B cell (primary cell): ENCODE data around the gene MAP2K5. TPM values are rescaled to one million over a fixed set of nuclear protein-coding genes. Genes with fewer than 3 reads are reported as not detected.

Source experiments
- ATAC-seq: fragments of 200-7000 bp; cut with Tn5 transposase; one replicate; pipeline ENCODE4 v1.10.0; 2021; ENCODE audit warnings: low read depth, mild to moderate bottlenecking, moderate number of reproducible peaks, moderate library complexity
- CTCF ChIA-PET: fragments of 350-600 bp; sonication (Branson Sonifier 250); formaldehyde crosslinking; loops from one replicate; lab custom pipeline; 2021; ENCODE audit warnings: antibody characterized with exemption, inconsistent platforms; lab: Charles Lee
- POLR2A ChIA-PET: fragments of 350-600 bp; sonication (Branson Sonifier 250); formaldehyde crosslinking; loops from one replicate; lab custom pipeline; 2021; ENCODE audit warnings: antibody characterized with exemption; lab: Charles Lee
- DNase-seq: peaks from one replicate; pipeline ENCODE4 v3.0.0; 2013
- H2AFZ ChIP-seq: 2 replicates; pipeline ENCODE4 v1.6.1; 2012; ENCODE audit warnings: mild to moderate bottlenecking, low read depth, low read length; ENCODE audit not compliant: insufficient read depth, poor library complexity, severe bottlenecking
- H3K27ac ChIP-seq, 2 donors: 1 replicate in 1 of 2; 2 replicates in 1 of 2; pipeline ENCODE4 v1.5.1; 2012 to 2013; ENCODE audit warnings: low read length in 2 of 2, mild to moderate bottlenecking in 2 of 2, moderate library complexity in 1 of 2
- H3K27me3 ChIP-seq, 4 experiments: fragments of 200-600 bp in 1 of 4; sonication (generic) in 1 of 4; replicated peaks in 1 of 4; 1 replicate in 2 of 4; 2 replicates in 2 of 4; pipeline versions ENCODE4 v1.6.1 to v1.7.0; 2013 to 2016; ENCODE audit warnings: low read length in 3 of 4, mild to moderate bottlenecking in 2 of 4, mixed read lengths in 1 of 4, moderate library complexity in 1 of 4; ENCODE audit not compliant: insufficient read depth in 4 of 4, control insufficient read depth in 3 of 4; ENCODE audit errors: control extremely low read depth in 1 of 4
- H3K36me3 ChIP-seq, 2 experiments: replicated peaks in 1 of 2; 1 replicate in 1 of 2; 2 replicates in 1 of 2; pipeline versions ENCODE4 v1.6.1 to v1.7.1; 2013; ENCODE audit warnings: low read length in 1 of 2; ENCODE audit not compliant: insufficient read depth in 2 of 2, control insufficient read depth in 1 of 2; ENCODE audit errors: control extremely low read depth in 1 of 2, extremely low read depth in 1 of 2
- H3K4me1 ChIP-seq, 2 donors: fragments of 200-600 bp in 1 of 2; sonication (generic) in 1 of 2; 1 replicate in 1 of 2; 2 replicates in 1 of 2; pipeline versions ENCODE4 v1.5.1 to v1.6.1; 2013 to 2017; ENCODE audit warnings: low read length in 2 of 2; ENCODE audit not compliant: control insufficient read depth in 2 of 2, insufficient read depth in 2 of 2
- H3K4me2 ChIP-seq: replicated peaks from 2 replicates; pipeline ENCODE3; 2012; ENCODE audit warnings: mild to moderate bottlenecking, low read depth, low read length; ENCODE audit not compliant: poor library complexity, severe bottlenecking
- H3K4me3 ChIP-seq, 5 experiments: fragments of 200-600 bp in 1 of 5; sonication (generic) in 1 of 5; 1 replicate in 3 of 5; 2 replicates in 2 of 5; pipeline versions ENCODE4 v1.5.1 to v1.7.0; 2011 to 2016; ENCODE audit warnings: low read length in 4 of 5, mild to moderate bottlenecking in 4 of 5, low read depth in 2 of 5, control low read depth in 1 of 5, moderate library complexity in 1 of 5; ENCODE audit not compliant: insufficient read depth in 1 of 5; ENCODE audit errors: control extremely low read depth in 1 of 5, extremely low read depth in 1 of 5
- H3K79me2 ChIP-seq: fragments of 200-600 bp; sonication (generic); one replicate; pipeline ENCODE4 v1.6.0; 2016; ENCODE audit warnings: low read length; ENCODE audit not compliant: control insufficient read depth, insufficient read depth
- H3K9ac ChIP-seq: fragments of 200-600 bp; sonication (generic); 2 replicates; pipeline ENCODE4 v1.6.1; 2017; ENCODE audit warnings: mild to moderate bottlenecking, low read length, moderate library complexity
- H3K9me3 ChIP-seq, 3 donors: one replicate each; pipeline versions ENCODE4 v1.6.1 to v1.7.1; 2013; ENCODE audit warnings: low read length in 2 of 3; ENCODE audit not compliant: control insufficient read depth in 2 of 3, insufficient read depth in 1 of 3; ENCODE audit errors: control extremely low read depth in 1 of 3
- H4K20me1 ChIP-seq: 2 replicates; pipeline ENCODE4 v1.6.0; 2012; ENCODE audit warnings: mild to moderate bottlenecking, low read length; ENCODE audit not compliant: insufficient read depth, control insufficient read depth, poor library complexity, severe bottlenecking
- H3K27ac Mint-ChIP-seq: one replicate; pipeline ENCODE4 v1.8.0; 2021; ENCODE audit warnings: mixed read lengths
- H3K27me3 Mint-ChIP-seq: one replicate; pipeline ENCODE4 v1.8.0; 2021; ENCODE audit warnings: mixed read lengths
- H3K4me1 Mint-ChIP-seq: one replicate; pipeline ENCODE4 v1.8.0; 2021; ENCODE audit warnings: mixed read lengths
- H3K4me3 Mint-ChIP-seq: one replicate; pipeline ENCODE4 v1.8.0; 2021; ENCODE audit warnings: mixed read lengths
- H3K9me3 Mint-ChIP-seq: one replicate; pipeline ENCODE4 v1.8.0; 2022; ENCODE audit warnings: mixed read lengths; ENCODE audit not compliant: insufficient read depth
- EZH2 ChIP-seq: IDR thresholded peaks from 2 replicates; pipeline ENCODE4 v1.6.1; 2012; ENCODE audit warnings: borderline replicate concordance, low read depth, mild to moderate bottlenecking, moderate library complexity, low read length; ENCODE audit not compliant: insufficient read depth, poor library complexity, severe bottlenecking
- WGBS: methylation state at CpG from one replicate; pipeline ENCODE4 v1.1.5; 2013; ENCODE audit warnings: missing lambda C conversion rate; ENCODE audit not compliant: insufficient coverage; 5-methylcytosine and 5-hydroxymethylcytosine counted together
- intact Hi-C: fragments of 100-400 bp; cut with micrococcal nuclease; formaldehyde crosslinking; loops from one replicate; pipeline ENCODE4 v1.10.0; 2022
- polyA plus RNA-seq: library from polyadenylated mRNA; depleted of rRNA; stranded (reverse); fragments of >200 nt; gene quantifications from 2 replicates; pipeline ENCODE4 v1.2.3, GENCODE V29; 2012
- total RNA-seq, 2 donors: library from RNA; stranded (reverse); fragments of 120-200 nt in 1 of 2; gene quantifications; 1 replicate in 1 of 2; 2 replicates in 1 of 2; pipeline versions ENCODE4 v1.2.3 to v1.2.4, GENCODE V29; 2013 to 2022
- TF ChIP-seq, protein P1 (sequence below): fragments of 200-600 bp; IDR thresholded peaks from one replicate; pipeline ENCODE4 v1.8.0; 2022; ENCODE audit warnings: antibody characterized with exemption, mild to moderate bottlenecking

Gene MAP2K5
- total and polyA plus RNA-seq, 2 donors (not counting 1 experiment from before 2014, with no cell fraction given), result 11.1 to 40.0 TPM

DNA sequence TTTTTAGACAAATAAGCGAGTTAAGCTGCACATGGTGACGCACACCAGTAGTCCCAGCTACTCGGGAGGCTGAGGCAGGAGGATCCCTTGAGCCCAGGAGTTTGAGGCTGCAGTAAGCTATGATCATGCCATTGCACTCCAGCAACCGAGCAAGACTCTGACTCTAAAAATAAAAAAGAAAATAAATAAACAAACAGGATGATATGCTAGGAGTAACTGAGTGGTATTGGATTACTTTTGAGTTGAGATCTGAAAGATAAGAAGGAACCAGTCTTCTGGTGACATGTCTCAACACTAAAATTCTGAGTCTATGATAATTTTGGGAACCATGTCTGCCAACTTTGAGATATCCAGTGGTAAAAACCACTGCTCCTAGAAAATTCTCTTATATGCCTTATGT, 173.7 kb downstream of the MAP2K5 start:
- H3K9me3 Mint-ChIP-seq, result no peaks in the 10 kb centered on the region
- H3K27ac Mint-ChIP-seq, result no peak overlapping the region
- ATAC-seq (no peak), DNase-seq (no peak)
- H3K79me2 ChIP-seq, result no peaks in the 10 kb centered on the region
- intact Hi-C loops, result no loop called here
- H3K4me2 ChIP-seq, result no peak overlapping the region
- POLR2A ChIA-PET, result no interaction called here
- whole genome bisulfite sequencing, result no CpG with 5 or more reads among the region's 4 CpGs
- peaks cover 5% of the 10 kb centered on the region in 2 donors for H3K4me1 ChIP-seq
- no peaks in the 10 kb centered on the region for H3K27me3 Mint-ChIP-seq
- no peaks in the 10 kb centered on the region for H3K27me3 ChIP-seq
- peaks cover 0 to 3% of the 10 kb centered on the region in 2 experiments for H3K36me3 ChIP-seq
- no peak overlapping the region for H3K4me3 ChIP-seq
- H3K4me3 Mint-ChIP-seq, result no peak overlapping the region
- no peaks in the 10 kb centered on the region for H4K20me1 ChIP-seq
- H2AFZ ChIP-seq, result no peak overlapping the region
- H3K27ac ChIP-seq, result no peak overlapping the region
- peaks cover 0 to 1% (median 0%) of the 10 kb centered on the region in 3 donors for H3K9me3 ChIP-seq
- CTCF ChIA-PET, result no interaction called here
- TF ChIP-seq, protein P1, sequence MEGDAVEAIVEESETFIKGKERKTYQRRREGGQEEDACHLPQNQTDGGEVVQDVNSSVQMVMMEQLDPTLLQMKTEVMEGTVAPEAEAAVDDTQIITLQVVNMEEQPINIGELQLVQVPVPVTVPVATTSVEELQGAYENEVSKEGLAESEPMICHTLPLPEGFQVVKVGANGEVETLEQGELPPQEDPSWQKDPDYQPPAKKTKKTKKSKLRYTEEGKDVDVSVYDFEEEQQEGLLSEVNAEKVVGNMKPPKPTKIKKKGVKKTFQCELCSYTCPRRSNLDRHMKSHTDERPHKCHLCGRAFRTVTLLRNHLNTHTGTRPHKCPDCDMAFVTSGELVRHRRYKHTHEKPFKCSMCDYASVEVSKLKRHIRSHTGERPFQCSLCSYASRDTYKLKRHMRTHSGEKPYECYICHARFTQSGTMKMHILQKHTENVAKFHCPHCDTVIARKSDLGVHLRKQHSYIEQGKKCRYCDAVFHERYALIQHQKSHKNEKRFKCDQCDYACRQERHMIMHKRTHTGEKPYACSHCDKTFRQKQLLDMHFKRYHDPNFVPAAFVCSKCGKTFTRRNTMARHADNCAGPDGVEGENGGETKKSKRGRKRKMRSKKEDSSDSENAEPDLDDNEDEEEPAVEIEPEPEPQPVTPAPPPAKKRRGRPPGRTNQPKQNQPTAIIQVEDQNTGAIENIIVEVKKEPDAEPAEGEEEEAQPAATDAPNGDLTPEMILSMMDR, result no peak
- no peak for TF ChIP-seq EZH2
- no peak overlapping the region for H3K9ac ChIP-seq
- peaks cover 6% of the 10 kb centered on the region for H3K4me1 Mint-ChIP-seq

DNA sequence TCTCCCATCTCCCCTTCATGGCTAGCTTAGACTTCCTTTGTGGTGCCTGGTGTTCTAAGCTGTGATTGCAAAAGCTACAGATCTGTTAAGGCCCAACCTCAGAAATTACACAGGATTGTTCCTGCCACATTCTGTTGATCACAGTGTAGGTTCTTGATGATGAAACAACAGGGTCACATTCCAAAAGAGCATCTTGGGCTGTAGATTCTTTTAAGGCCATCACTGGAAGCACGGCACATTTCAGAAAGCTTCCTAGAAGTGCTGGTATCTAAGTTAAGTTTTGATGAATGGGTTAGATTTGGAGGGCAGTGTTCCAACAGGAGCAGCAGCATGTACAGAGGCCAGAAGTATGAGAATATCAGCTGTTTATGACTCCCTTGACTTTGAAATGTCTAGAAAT, 175.3 kb downstream of the MAP2K5 start:
- POLR2A ChIA-PET, result no interaction called here
- peaks cover 6% of the 10 kb centered on the region for H3K4me1 Mint-ChIP-seq
- no peak overlapping the region for H3K4me2 ChIP-seq
- H3K27me3 ChIP-seq, result no peaks in the 10 kb centered on the region
- TF ChIP-seq, protein P1, result no peak
- TF ChIP-seq EZH2, result no peak
- no peak overlapping the region for H3K4me3 ChIP-seq
- H3K4me1 ChIP-seq, result peaks cover 5% of the 10 kb centered on the region in 2 donors
- no peak overlapping the region for H3K4me3 Mint-ChIP-seq
- H3K36me3 ChIP-seq, result no peaks in the 10 kb centered on the region
- intact Hi-C loops, result no loop called here
- no peak overlapping the region for H2AFZ ChIP-seq
- H3K9ac ChIP-seq, result no peak overlapping the region
- H3K27ac Mint-ChIP-seq, result no peak overlapping the region
- H3K79me2 ChIP-seq, result no peaks in the 10 kb centered on the region
- H3K9me3 ChIP-seq, result peaks cover 0 to 1% (median 0%) of the 10 kb centered on the region in 3 donors
- no peak overlapping the region for H3K27ac ChIP-seq
- H3K9me3 Mint-ChIP-seq, result no peaks in the 10 kb centered on the region
- CTCF ChIA-PET, result interaction anchor here (1.1 kb wide), 1 partner anchor 22 kb away, joined by 3 read pairs; no protein-coding TSS in a partner anchor
- ATAC-seq, result no peak
- no peaks in the 10 kb centered on the region for H4K20me1 ChIP-seq
- DNase-seq, result no peak
- WGBS, result 100% methylated on average over 1 of the region's 1 CpG
- H3K27me3 Mint-ChIP-seq, result no peaks in the 10 kb centered on the region
